ENCODE results near the gene CTPS1.

Gene CTPS1

DNA sequence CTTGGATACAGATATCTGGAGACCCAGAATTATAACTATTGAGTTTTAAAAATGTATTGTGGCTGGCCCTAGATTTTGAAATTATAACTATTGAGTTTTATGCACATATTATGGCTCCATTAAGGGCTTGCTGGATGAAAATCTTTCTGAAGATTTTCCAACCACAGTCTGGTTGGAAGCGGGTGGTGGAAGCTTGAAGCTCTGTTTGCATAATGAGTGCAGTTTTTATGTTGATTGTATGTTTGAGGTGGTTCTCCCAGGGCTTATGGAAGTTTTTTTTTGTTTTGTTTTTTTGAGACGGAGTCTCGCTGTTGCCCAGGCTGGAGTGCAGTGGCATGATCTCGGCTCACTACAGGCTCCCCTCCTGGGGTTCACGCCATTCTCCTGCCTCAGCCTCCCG lies 10.1 kb upstream of the CTPS1 start:
- DNase-seq (ENCODE audit: low read depth): no peak

GRCh38 chr1:40971966-40972365 lies 7.5 kb upstream of the CTPS1 start:
- DNase-seq (ENCODE audit: low read depth): no peak

DNA sequence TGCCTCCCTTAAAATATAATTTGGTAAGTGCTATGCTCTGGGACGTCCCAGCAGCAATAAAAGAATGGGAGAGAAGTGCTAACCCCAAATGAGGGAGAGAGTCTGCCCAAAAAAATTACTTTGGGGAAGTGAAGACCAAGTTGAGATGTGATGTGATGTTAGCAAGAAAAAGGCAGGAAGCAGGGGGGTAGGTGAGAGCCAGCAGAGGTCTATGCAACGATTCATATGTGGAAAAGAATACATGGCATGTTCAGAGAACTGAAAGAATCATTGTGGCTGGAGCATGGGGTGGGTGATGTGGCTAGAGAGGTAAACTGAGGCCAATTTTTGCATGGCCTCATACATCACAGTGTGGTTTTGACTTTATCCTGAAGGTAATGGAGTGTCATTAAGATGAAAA lies 5.6 kb upstream of the CTPS1 start:
- DNase-seq (ENCODE audit: low read depth): no peak

DNA sequence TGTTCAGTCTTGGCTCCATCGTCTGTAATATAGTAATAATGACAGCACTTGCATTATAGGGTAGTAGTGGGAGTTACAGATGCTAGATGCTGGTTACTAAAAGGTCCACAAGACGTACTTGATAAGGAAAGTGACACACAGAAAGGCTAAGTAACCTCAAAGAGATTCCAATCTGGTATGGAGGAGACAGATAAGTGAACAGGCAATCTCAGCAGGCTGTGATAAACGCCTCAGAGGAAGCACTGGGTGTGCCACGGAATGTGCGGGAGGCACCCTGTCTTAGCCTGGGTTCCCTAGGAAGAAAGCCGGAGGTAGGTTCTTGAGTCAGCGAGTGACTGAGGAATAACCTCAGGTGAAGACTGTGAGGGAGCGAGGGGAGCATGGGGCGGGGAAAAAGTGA lies 4.6 kb upstream of the CTPS1 start:
- DNase-seq (ENCODE audit: low read depth): no peak

DNA sequence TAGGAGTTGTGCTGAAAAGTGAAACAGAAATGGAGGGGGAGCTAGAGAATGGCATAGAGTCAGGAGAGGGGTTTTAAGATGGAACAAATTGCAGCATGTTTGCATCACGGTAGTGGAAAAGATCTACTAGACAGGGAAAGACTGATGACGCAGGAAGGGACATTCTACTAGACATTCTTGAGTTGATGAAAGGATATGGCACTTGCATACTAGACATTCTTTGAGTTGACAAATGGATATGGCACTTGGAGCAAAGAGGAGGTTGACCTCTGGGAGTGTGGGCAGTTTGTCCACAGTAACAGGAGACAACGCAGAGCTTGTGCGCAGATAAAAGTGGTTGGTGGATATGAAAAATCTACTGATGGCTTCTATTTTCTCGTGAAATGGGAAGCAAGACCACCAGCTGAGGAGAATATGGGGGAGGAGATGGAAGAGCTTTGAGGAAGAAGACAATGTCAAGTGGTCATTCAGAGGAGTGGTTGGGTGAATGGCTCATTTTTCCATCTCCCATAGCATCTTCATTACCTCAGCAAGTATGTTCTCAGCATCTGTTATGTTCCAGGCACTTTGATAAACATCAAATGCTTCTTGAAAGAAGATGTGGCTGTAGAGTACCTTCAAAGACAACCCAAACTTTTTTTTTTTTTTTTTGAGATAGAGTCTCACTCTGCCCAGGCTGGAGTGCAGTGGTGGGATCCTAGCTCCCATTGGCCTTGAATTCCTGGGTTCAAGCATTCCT lies 2.4 kb upstream of the CTPS1 start:
- no peak for DNase-seq (ENCODE audit: low read depth)

GRCh38 chr1:40977716-40978115 lies 1.8 kb upstream of the CTPS1 start:
- DNase-seq (ENCODE audit: low read depth): no peak

DNA sequence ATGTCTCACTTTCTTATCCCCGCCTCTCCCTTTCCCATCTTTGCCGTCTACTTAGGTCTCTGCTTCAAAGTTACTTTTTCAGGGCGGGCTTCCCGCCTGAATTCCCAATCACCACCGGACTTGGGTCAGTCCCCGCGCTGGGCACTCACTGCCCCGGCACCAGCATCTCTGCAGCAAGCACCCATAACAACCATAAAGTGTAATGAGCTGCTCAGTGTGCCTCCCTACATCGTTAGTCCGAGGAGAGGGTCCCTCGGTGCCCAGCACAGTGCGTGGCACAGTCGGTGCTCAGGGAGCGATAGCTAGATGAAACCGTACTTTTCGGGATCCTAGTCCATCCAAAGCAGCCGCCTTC lies 633 bp upstream of the CTPS1 start:
- DNase-seq (ENCODE audit: low read depth): no peak

GRCh38 chr1:40980068-40980452 lies 564 bp downstream of the CTPS1 start:
- no peak for DNase-seq (ENCODE audit: low read depth)

GRCh38 chr1:40980453-40981121 lies 1.1 kb downstream of the CTPS1 start:
- DNase-seq (ENCODE audit: low read depth): no peak

- DNase-seq (ENCODE audit: low read depth): no peak
These were observed 2.4 kb downstream of the CTPS1 start for GRCh38 chr1:40981691-40982448.

- no peak for DNase-seq (ENCODE audit: low read depth)
These were observed 3.2 kb downstream of the CTPS1 start for GRCh38 chr1:40982721-40983120.

GRCh38 chr1:40983286-40983685 lies 3.8 kb downstream of the CTPS1 start:
- no peak for DNase-seq (ENCODE audit: low read depth)

- DNase-seq (ENCODE audit: low read depth): no peak
These were observed 4.6 kb downstream of the CTPS1 start for GRCh38 chr1:40984066-40984465.

- no peak for DNase-seq (ENCODE audit: low read depth)
These were observed 5.0 kb downstream of the CTPS1 start for GRCh38 chr1:40984531-40984930.

DNA sequence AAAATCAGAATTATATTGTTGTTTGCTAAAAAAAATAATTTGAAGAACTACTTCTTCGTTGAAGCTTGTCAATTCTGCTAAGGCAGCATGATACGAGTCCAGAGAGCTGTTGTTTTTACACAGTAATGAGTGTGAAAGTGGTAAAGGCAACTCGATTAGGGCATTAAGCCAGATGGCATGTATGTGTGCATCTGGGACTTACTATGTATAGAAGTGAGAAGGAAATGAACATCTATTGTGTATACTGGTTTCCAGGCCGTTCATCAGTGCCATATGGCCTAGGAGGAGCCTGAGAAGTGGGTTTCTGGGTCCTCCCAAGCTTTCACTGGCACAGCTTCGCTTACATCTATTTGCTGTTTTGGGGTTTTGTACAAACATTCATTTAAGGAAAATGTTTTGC lies 5.7 kb downstream of the CTPS1 start:
- no peak for DNase-seq (ENCODE audit: low read depth)

GRCh38 chr1:40985875-40986274 lies 6.4 kb downstream of the CTPS1 start:
- no peak for DNase-seq (ENCODE audit: low read depth)

- no peak for DNase-seq (ENCODE audit: low read depth)
These were observed 6.9 kb downstream of the CTPS1 start for GRCh38 chr1:40986328-40986783.

GRCh38 chr1:40986956-40987355 lies 7.5 kb downstream of the CTPS1 start:
- no peak for DNase-seq (ENCODE audit: low read depth)

GRCh38 chr1:40987439-40988276 lies 8.2 kb downstream of the CTPS1 start:
- DNase-seq (ENCODE audit: low read depth): no peak

- no peak for DNase-seq (ENCODE audit: low read depth)
These were observed 8.8 kb downstream of the CTPS1 start for GRCh38 chr1:40988280-40988679.

DNA sequence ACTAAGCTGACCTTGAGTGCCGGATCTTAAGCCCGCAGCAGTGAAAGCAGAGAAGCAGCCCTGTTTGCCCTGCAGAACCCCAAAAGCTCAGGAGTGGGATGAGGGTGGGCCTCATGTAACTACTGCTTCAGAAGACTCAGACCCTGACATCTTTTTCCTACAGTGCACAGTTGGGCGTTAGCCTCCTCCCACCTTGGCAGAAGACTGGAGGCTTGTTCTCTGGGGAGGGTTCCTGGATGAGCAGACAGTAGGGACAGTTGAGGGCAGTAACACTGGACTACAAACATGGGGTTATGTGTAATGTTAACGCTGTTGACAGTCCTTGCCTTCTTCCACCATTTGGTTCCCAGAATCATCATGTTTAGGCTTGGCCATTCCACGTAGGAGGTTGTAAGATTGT lies 9.6 kb downstream of the CTPS1 start:
- DNase-seq (ENCODE audit: low read depth): no peak

DNA sequence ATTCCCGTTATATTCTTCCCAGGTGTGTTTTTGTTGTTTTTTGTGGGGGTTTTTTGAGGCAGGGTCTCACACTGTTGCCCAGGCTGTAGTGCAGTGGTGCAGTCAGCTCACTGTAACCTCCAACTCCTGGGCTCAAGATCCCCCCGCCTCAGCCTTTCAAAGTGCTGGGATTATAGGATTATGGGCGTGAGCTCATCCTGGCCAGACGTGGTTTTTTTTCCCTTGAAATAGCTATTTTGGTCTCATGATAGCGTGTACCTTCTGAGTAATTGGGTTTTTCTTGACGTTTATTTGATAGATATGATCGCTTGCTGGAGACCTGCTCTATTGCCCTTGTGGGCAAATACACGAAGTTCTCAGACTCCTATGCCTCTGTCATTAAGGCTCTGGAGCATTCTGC lies 17.6 kb downstream of the CTPS1 start:
- no peak for DNase-seq (ENCODE audit: low read depth)
